Kasumi-1 (cell line): ENCODE measurements around the gene KLF11.

Experiments
- DNase-seq, 2 experiments: peaks; one replicate each; lab custom pipeline; 2025; lab: John Stamatoyannopoulos, UW

The KLF11 gene

DNA sequence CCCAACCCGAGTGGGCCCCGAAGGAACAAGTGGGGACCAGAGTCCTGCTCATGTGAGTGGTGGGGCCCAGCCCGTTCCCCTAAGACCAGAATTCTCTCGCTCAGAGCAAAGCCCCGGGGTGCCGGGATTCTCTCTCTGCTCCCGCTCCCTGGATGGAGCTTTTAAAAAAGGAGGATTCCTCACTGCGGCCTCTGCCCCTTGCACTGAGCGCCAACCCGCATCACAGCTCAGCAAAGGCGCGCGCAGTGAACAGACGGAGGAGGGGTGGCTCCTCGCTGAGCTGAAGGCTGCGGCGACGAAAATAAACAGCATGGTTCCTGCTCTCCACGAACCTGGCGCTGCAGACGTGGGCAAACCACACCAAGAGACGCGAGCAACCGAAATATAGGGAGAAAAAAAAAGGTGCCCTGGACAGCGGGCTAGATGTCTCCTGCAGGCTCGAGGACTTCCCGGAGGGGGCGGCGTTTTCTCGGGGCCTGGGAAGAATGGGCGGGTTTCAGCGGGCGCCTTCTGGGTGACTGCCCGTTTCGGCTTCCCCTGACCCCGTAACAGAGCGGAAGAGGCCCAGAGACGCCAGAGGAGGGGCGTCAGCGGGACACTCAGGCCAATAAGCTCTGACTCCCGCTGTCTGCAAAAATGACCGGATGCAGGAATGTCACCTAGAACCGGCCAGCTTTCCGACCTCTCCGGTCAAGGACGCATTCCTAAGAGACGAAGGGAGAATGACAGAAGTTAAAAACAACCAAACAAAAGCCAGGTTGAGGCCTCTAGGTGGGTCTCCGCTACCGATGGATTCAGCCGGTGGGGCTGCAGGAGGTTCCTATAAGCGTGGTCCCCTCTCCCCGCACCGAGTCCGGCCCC is 819 bp upstream of the KLF11 start:
- DNase-seq, result peak in 1 of 2 experiments; percentile 39

DNA sequence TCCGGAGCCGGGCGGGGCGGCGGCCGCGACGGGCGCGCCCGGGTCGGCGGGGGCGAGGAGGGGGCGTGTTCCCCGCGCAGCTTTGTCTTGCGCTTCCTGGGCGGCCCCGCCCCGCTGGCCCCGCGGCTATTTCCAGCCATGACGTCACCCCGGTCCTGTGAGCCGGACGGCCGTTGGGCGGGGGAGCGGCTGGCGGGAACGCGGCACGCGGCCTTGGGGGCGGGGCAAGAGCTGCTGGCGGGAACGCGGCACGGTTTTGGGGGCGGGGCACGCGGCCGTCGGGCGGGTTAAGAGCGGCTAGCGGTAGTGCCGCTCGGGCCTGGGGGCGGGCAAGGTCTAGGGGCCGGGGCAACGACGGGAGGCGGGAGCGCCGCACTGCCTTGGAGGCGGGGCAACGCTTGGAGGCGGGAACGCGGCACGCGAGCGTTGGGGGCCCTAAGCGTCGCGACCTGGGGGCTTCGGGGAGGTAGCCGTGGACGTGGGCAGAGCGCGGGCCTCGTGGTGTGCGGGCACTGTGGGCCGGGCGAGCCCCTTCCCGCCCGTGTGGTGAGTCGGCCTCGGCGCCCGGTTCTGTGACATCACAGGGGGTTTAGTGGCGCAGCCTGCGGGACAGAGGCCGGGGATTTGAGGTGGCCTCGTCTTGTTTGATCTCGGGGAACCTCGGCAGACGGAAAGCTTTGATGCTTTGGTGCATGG is 704 bp downstream of the KLF11 start:
- peak; percentile 85 to 87 for DNase-seq

DNA sequence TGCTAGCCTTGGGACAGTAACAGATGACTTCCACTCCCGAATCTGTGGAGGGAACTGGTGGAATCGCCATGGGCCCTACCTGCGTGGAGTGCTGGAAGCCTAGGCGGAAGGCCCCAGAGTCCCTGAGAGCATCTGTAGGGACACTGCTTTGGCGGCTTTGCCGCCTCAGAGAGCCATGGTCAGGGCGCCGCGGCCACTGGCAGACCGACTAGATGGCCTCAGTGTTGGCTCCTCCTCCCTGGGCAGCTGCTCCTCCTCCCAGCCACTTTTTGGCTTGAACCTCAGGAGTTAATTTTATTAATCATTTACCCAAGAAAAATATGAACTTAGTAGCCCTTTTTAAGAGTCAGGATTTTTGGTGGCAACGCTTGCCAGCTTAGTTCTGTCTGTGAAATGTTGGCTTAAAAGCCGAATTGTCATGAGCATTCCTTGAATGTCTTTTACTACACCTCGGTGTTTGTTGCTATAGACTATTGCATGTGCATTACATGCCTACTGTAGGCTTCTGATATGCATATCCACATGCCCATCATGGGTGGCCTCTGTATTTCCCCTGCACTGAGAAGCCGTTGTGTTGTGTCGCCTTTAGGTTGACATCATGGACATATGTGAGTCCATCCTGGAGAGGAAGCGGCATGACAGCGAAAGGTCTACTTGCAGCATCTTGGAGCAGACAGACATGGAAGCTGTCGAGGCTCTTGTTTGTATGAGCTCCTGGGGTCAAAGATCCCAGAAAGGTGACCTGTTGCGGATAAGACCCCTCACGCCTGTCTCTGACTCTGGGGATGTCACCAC is 2.4 kb downstream of the KLF11 start:
- DNase-seq, result no peak

DNA sequence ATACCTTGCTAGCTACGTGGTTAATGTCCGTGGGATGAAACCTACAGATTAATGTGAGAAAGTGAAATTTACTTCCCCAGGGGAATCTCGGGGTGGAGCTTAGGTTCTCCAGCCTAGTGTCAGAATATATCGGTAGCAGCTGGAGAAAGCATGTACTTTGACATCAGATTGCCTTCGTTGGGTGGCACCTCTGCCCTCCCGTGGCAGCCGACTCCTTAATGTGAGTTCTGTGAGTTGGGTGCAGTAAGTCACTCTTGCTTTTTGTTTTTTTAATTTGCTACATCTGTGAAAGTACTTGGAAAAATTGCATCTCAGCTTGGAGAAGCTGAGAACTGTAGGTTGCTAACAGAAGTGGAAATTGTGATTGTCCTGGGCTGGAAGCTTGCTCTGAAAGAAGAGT is 3.6 kb downstream of the KLF11 start:
- DNase-seq, result no peak

DNA sequence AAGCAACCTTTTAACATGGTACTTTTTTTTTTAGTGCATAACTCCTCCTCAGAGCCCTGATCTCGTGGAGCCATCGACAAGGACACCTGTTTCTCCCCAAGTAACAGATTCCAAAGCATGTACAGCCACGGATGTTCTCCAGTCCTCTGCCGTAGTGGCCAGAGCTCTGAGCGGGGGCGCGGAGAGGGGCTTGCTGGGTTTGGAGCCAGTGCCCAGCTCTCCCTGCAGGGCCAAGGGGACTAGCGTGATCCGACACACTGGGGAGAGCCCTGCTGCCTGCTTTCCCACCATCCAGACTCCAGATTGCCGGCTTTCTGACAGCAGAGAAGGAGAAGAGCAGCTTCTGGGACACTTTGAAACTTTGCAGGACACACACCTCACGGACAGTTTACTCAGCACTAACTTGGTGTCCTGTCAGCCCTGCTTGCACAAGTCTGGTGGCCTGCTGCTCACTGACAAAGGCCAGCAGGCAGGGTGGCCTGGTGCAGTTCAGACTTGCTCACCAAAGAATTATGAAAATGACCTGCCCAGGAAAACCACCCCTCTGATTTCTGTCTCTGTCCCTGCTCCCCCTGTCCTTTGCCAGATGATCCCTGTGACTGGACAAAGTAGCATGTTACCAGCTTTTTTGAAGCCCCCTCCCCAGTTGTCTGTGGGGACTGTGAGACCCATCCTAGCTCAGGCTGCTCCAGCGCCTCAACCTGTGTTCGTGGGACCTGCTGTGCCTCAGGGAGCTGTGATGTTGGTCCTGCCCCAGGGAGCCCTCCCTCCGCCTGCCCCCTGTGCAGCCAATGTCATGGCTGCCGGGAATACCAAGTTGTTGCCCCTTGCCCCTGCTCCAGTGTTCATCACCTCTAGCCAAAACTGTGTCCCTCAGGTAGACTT is 4.5 kb downstream of the KLF11 start:
- no peak for DNase-seq

DNA sequence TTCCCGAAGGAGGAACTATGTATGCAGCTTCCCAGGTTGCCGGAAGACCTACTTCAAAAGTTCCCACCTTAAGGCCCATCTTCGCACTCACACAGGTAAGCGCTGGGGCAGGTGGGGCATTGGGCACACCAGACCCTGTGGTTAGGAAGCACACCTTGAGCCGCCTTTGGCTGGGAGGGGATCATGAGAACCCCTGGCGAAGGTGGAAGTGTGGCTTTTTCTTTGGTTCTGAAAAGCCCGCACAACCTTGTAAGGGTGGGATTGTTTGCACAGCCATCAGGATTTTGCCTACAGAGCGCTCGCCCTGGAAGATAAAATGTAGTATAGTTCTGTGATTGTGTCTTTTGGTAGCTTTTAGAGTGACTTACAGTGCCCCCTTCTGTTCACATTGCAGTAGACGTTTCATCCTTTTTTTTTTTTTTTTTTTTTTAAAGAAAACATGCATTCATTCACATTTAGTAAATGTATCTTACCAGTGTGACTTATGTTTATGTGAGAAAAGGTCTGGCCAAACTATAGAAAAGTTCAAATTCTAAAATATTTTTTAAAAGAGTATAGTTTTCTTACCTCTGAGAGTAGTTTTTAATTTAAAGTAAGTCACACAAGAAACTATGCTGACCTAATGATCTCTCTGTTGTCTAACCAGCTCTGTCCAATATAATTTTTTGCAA is 5.3 kb downstream of the KLF11 start:
- peak; percentile 73 to 85 for DNase-seq

DNA sequence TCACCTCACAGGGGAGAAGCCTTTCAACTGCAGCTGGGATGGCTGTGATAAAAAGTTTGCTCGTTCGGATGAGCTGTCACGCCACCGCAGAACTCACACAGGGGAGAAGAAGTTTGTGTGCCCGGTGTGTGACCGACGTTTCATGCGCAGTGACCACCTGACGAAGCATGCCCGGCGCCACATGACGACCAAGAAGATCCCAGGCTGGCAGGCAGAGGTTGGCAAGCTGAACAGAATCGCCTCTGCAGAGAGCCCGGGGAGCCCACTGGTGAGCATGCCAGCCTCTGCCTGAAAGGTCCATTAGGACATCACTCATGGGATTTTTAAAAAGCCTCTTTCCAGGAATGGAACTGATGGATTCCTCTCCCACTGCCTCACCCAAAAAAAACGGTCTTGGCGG is 8.9 kb downstream of the KLF11 start:
- no peak for DNase-seq

DNA sequence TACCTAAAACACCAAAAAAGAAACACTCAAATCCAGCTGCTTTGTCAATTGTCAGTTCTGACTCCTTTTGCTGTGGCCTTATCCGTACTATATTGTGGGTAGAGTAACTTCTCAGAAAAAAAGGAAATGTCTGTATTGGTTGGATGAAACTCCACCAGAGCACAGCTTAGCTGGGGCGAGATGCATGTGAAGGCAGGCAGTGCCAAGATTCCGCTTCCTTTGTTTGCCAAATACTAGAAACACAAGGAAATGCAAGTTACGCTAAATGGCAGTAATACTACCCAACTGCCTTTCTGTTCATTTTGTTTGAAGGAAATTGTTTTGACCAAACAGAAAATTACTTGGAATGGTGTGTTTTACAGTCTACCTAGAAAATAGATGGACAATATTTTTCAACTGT is 10.0 kb downstream of the KLF11 start:
- no peak for DNase-seq

DNA sequence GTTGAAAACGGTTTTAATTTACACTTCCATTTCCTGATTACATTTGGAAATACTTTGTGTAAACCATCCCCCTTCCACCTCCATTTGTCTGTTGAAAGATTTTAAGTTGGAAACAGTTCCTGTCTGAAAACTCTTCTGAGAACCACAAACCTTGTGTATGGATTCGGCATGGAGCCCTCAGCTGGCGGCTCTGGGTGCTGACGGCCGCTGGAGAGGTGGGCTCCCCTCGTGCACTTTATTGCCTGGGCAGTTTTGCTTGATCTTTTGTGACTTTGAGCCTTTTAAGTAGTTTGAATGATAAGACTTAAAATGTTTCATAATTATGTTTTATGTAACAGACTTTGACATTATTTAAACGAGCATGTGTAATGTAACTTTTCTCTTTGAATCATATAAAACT is 11.1 kb downstream of the KLF11 start:
- no peak for DNase-seq

DNA sequence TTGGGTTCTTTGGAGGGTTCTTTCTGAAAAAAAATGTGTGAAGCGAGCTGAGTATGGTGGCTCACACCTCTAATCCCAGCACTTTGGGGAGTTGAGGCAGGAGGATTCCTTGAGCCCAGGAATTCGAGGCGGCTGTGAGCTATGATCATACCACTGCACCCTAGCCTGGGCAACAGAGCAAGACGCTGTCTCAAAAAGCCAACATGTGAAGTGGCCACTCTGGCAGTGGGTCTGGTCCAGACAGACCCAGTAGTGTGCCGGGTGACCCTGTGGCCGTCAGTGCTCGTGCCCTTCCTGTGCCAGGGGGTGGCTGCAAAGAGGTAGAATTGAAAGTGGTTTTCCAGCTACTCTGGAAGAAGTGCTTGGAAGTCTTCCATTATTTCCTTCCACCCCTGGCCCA is 11.6 kb downstream of the KLF11 start:
- DNase-seq, result no peak

DNA sequence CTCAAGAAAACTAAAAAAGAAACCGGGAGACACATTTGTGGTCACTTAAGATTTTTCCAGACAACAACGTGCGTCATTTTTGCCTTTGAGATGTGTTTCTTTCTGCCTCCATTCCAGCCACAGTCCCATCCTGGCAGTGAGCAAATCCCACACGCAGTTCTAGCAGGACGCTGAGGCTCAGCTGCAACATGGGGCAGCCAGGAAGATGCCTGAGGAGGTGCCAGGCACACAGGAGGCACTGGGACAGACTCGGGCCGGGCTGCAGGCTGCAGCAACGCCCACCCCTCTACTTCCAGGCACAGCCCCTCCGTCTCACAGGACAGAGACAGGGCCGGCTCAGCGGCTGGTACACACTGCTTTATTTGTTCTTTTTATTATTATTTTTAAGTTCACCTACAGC is 13.1 kb downstream of the KLF11 start:
- no peak for DNase-seq

DNA sequence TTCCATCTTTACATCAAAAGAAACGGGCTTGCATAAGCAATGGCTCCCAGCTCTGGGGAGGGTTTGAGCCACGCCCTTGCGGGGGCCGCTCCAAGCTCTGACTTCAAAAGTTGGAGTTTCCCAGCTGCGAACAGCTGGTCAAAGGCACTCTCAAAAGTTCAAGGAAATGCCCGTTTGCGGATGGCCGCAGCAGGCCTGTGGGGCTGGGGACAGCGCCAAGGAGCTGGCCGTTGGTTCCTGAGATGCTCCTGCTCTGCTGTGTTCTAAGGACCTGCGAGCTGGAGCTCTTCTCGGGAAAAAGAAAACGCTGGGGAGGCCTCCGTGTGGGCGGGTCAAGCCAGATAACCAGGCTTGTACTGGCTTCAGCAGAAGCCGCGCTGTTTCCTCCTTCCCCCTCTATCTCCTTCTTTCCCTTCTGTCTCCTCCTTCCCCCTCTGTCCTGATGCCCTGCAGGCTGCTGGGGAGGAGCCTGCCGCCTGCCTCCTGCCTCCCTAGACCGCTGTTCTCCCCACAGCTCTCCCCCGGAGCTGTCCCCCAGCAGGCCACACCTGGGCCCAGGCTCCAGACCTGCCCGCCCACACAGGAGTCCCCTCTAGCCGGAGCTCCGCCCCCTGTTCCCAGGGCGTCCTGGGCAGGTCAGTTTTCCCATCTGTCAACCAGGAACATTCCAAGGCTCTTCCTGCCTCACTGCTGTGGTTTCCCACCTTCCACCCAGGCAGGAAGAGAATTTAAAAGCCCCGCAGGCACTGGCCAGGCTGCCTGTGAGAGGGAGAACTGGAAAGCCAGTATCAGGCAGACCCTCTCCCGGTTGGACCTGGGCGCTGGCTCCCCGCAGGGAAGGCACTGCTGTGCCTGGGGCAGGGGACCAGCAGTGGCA is 14.1 kb downstream of the KLF11 start:
- DNase-seq, result no peak

DNA sequence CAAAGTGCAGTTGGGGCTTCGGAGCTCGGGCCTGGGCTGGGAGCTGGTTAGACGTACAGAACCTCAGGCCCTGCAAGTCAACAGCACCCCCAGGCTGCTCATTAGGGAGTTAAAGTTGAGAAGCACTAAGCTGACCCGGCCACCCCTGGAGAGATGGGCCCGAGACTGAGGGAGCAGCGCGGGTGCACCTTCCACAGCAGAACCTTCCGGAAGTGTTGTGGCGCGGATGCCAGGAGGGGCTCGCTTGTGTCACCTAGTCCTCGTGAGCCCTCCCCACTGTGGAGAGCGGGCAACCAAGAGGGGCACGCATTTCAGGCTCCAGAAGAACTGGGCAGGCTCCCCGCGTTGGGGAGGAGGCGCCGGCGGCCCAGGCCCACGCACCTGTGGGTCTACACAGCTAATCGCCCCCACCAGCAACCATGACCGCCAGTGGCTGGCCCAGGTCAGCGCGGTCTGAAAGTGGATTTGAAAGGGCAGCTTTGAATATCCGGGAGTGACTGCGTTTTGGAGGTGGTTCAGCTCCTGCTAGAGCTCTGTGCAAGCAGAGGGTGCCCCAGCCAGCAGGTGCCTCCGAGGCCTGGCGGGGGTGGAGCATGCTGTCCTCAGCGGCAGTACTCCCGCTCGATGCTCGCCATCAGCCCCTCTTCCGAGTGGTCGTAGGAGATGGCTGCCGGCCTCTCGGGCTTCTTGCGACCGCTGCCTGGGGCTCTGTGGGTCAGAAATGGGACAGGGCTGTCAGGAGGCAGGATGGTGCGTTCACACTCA is 15.1 kb downstream of the KLF11 start:
- DNase-seq, result no peak

DNA sequence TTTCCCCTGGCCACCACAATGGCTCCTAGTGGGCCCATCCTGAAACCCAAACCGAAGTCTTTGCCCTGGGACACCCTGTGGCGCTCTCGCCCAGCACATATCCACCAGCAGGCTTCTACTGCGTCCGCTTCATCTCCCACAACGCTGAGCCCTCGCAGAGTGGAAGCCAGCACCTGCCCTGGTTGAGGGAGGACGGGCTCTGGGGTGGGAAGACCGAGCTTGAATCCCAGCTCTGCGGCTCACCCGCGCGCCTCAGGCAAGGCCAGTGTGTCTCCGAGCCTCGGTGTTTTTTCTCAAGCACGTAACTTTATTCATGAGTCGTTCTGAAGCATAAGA is 15.6 kb downstream of the KLF11 start:
- no peak for DNase-seq

DNA sequence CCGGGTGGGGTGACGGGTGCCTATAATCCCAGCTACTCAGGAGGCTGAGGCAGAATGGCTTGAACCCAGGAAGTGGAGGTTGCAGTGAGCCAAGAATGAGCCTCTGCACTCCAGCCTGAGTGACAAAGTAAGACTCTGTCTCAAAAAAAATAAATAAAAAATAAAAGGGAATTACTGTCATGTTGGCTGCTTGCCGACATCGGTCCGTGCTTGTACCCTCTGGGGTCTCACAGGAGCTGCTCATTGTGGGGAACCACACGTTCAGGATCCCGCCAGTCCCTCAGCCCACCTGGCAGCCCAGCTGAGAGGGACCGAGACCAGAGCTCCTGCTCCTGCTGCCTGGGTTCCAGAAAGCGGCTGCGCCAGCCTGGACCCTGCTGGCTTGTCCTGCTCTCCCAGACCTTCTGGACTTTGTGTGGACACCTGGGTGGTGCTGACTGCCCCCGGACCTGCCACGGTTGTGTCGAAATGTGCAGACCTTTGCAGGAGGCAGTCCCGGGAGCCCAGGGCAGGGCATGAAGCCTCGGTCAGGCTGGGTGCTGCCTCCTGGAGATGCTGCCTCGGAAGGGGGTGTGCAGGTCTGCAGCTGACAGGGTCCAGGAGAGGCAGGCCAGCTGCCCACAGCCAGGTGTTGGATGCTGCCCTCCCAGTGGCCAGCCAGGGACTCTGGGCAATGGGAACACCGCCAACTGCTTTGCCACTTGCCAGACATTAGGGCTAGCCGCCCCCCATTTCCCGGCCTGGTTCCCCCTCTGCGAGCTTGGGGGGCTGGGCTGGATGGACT is 16.4 kb downstream of the KLF11 start:
- DNase-seq, result no peak

DNA sequence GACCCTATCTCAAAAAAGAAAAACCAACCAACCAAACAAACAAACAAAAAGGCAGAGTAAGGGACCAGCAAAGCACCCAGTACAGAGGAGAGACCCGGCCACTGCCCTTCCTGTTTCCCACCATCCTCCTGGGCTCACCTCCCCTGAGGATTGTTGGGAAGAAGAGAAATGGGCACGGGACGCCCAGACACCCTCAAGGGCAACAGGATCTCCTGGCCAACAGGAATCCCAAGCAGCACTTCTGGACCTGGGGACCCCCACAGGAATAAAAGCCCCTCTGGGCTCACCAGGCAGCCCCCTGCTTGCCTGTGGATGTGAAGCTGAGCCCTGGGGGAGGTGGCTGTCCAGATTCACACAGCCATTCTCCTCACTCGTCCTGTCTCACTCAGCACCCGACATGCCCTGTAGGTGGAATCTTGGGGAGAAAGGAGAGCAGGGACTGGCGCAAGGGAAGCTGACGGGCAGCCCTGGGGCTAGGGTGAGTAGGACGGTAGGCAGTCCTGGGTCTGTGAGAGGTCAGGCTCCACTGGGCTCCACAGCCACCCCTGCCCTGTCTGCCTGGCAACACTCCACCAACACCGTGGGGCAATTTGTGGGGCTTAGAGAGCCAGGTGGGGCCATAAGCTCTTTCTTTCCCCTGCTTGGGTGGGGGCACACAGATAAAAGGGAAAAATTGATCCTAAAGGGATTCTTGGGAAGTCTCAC is 18.0 kb downstream of the KLF11 start:
- DNase-seq, result no peak

DNA sequence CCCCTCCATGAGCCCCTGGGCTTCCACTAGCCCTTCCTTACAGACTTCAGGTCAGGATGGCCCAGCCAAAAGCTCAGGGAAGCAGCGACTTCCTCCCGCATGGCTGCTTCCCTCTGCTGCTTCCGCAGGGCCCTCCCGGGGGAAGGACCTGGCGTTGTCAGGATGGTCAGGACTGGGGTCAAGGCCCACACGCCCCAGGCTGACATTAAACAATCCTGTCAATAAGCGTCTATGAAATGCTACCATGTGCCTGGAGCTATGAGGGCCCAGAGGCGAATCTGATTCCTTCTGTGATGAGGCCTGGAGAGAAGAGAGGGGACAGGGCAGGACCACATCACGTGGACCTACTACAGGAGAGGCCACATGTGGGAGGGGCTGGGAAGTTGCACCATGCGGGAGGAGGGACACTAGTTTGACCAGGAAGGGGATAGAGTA is 19.6 kb downstream of the KLF11 start:
- no peak for DNase-seq

DNA sequence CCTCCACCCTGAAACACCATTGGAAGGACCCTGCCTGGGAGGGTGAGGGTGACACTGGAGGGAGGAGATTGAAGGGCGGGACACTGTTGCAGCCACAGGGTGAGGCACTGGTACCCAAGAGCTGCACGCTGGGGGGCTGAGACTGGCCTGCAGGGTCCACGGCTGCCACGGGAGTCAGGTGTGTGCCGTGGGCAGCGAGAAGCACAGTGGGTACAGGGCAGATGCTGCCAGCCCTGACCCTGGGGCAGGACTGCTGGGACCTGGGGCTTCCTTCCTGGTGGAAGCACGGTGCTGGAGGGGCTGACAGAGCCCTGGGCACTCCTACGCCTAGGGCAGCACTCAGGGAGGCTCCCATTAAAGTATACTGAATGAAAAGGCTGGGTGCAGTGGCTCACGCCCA is 20.2 kb downstream of the KLF11 start:
- DNase-seq, result no peak
